Spleen (tissue), 7 donors: ENCODE data around the gene LRP1B.

Source experiments
- CTCF ChIP-seq, 11 experiments: fragments of 200-600 bp in 7 of 11; fragments of 450-650 bp in 4 of 11; sonication (generic) in 4 of 11; IDR thresholded peaks in 8 of 11; conservative IDR thresholded peaks in 3 of 11; 1 replicate in 7 of 11; 2 replicates in 4 of 11; pipeline versions ENCODE4 v1.4.0 to v1.8.0; 2016 to 2021; ENCODE audit warnings: antibody characterized with exemption in 11 of 11, inconsistent platforms in 4 of 11, mild to moderate bottlenecking in 1 of 11
- POLR2A ChIP-seq, 3 donors: fragments of 450-650 bp; IDR thresholded peaks; one replicate each; pipeline ENCODE4 v1.5.1; 2017; ENCODE audit warnings: antibody characterized with exemption in 3 of 3, mild to moderate bottlenecking in 1 of 3
- POLR2AphosphoS5 ChIP-seq, 3 donors: sonication (generic); formaldehyde crosslinking; IDR thresholded peaks; one replicate each; pipeline ENCODE4 v1.5.1; 2017; ENCODE audit warnings: antibody characterized with exemption in 3 of 3
- donor health status: DM: no; HTN: no; CAD: no; lungs with moderate emphysema.
- donor health status: DM: no; HTN: no; CAD: no.
- donor health status: DM: no; HTN: no; CAD: no.

- no peak for TF ChIP-seq CTCF (IDR thresholded peaks at IDR 0.05 in 8 of 11, conservative IDR thresholded peaks at IDR 0.05 in 3 of 11)
- no peak for TF ChIP-seq POLR2AphosphoS5 (IDR thresholded peaks at IDR 0.05)
- TF ChIP-seq POLR2A (IDR thresholded peaks at IDR 0.05) = no peak
Observed at GRCh38 chr2:141595316-141595920, 535.4 kb downstream of the LRP1B start.
